Mucosa of rectum (tissue), 2 donors: ENCODE results near the gene DLGAP1.
"Not testable (repeated sequence)": the region's sequence is repeated elsewhere in the genome, so short reads cannot be mapped to it uniquely, and the experiment has no call there.

Experiments used
- H3K27ac ChIP-seq, 2 donors: one replicate each; pipeline ENCODE4 v1.7.0; 2013; ENCODE audit warnings: inconsistent platforms in 2 of 2, low read depth in 2 of 2, low read length in 2 of 2
- H3K27me3 ChIP-seq, 2 donors: one replicate each; pipeline ENCODE4 v1.7.0; 2013; ENCODE audit warnings: low read length in 2 of 2; ENCODE audit not compliant: control insufficient read depth in 2 of 2, insufficient read depth in 2 of 2
- H3K36me3 ChIP-seq, 2 donors: one replicate each; pipeline ENCODE4 v1.7.0; 2013; ENCODE audit warnings: low read length in 2 of 2; ENCODE audit not compliant: control insufficient read depth in 2 of 2, insufficient read depth in 2 of 2
- H3K4me1 ChIP-seq, 2 donors: one replicate each; pipeline ENCODE4 v1.7.0; 2013; ENCODE audit warnings: low read length in 2 of 2, mild to moderate bottlenecking in 1 of 2; ENCODE audit not compliant: control insufficient read depth in 2 of 2, insufficient read depth in 2 of 2
- H3K4me3 ChIP-seq, 2 donors: one replicate each; pipeline ENCODE4 v1.7.0; 2013; ENCODE audit warnings: low read length in 2 of 2
- H3K9ac ChIP-seq, 2 donors: one replicate each; pipeline ENCODE4 v1.7.0; 2013; ENCODE audit warnings: low read length in 2 of 2, low read depth in 1 of 2, mild to moderate bottlenecking in 1 of 2
- H3K9me3 ChIP-seq, 2 donors: one replicate each; pipeline ENCODE4 v1.7.0; 2013; ENCODE audit warnings: low read length in 2 of 2; ENCODE audit not compliant: control insufficient read depth in 2 of 2
- donor health status: healthy.
- donor health status: Normal muscosa, but diverticular disease.

DLGAP1 gene

GRCh38 chr18:3604498-3605408, 850.4 kb downstream of the DLGAP1 start:
- Histone ChIP-seq H3K9me3 (no peaks in the 10 kb centered on the region), H3K27me3 (no peaks in the 10 kb centered on the region), H3K4me3 (peak overlapping the region; percentile 69 to 72), H3K36me3 (no peaks in the 10 kb centered on the region), H3K4me1 (peaks cover 28 to 43% of the 10 kb centered on the region in 2 donors), H3K27ac (peak overlapping the region; percentile 92 to 96), H3K9ac (peak overlapping the region; percentile 73 to 74)

GRCh38 chr18:3604235-3604497, 850.9 kb downstream of the DLGAP1 start:
- H3K36me3 ChIP-seq, result no peaks in the 10 kb centered on the region
- no peaks in the 10 kb centered on the region for H3K9me3 ChIP-seq
- peak overlapping the region; percentile 73 to 74 for H3K9ac ChIP-seq
- peaks cover 28 to 43% of the 10 kb centered on the region in 2 donors for H3K4me1 ChIP-seq
- peak overlapping the region; percentile 69 to 72 for H3K4me3 ChIP-seq
- H3K27me3 ChIP-seq, result no peaks in the 10 kb centered on the region
- peak overlapping the region; percentile 92 to 96 for H3K27ac ChIP-seq

- H3K4me3 ChIP-seq, result peak overlapping the region; percentile 69 to 72
- H3K27ac ChIP-seq, result peak overlapping the region; percentile 92 to 96
- peak overlapping the region; percentile 73 to 74 for H3K9ac ChIP-seq
- H3K9me3 ChIP-seq, result no peaks in the 10 kb centered on the region
- H3K36me3 ChIP-seq, result no peaks in the 10 kb centered on the region
- H3K27me3 ChIP-seq, result no peaks in the 10 kb centered on the region
- H3K4me1 ChIP-seq, result peaks cover 28 to 43% of the 10 kb centered on the region in 2 donors
These were observed 851.5 kb downstream of the DLGAP1 start for GRCh38 chr18:3603421-3604234.

- not testable (repeated sequence) for H3K27me3 ChIP-seq, H3K36me3 ChIP-seq, H3K9ac ChIP-seq, H3K4me3 ChIP-seq, H3K9me3 ChIP-seq, H3K27ac ChIP-seq
- H3K4me1 ChIP-seq, result peaks cover 33 to 49% of the 10 kb centered on the region in 2 donors
These were observed 853.9 kb downstream of the DLGAP1 start for GRCh38 chr18:3601106-3601755.

GRCh38 chr18:3599861-3600260, 855.2 kb downstream of the DLGAP1 start:
- Histone ChIP-seq H3K27ac (no peak overlapping the region), H3K4me3 (no peak overlapping the region), H3K9ac (no peak overlapping the region), H3K36me3 (peaks cover 0 to 3% of the 10 kb centered on the region in 2 donors), H3K4me1 (peaks cover 43 to 50% of the 10 kb centered on the region in 2 donors), H3K9me3 (no peaks in the 10 kb centered on the region), H3K27me3 (no peaks in the 10 kb centered on the region)

GRCh38 chr18:3599195-3599594, 855.9 kb downstream of the DLGAP1 start:
- no peak overlapping the region for H3K27ac ChIP-seq
- no peaks in the 10 kb centered on the region for H3K27me3 ChIP-seq
- no peak overlapping the region for H3K4me3 ChIP-seq
- no peak overlapping the region for H3K9ac ChIP-seq
- H3K36me3 ChIP-seq, result peaks cover 0 to 3% of the 10 kb centered on the region in 2 donors
- H3K9me3 ChIP-seq, result no peaks in the 10 kb centered on the region
- H3K4me1 ChIP-seq, result peaks cover 42 to 49% of the 10 kb centered on the region in 2 donors

GRCh38 chr18:3598581-3598980, 856.5 kb downstream of the DLGAP1 start:
- no peak overlapping the region for H3K4me3 ChIP-seq
- H3K27me3 ChIP-seq, result no peaks in the 10 kb centered on the region
- H3K27ac ChIP-seq, result no peak overlapping the region
- H3K4me1 ChIP-seq, result peaks cover 37 to 44% of the 10 kb centered on the region in 2 donors
- no peaks in the 10 kb centered on the region for H3K9me3 ChIP-seq
- H3K36me3 ChIP-seq, result peaks cover 0 to 3% of the 10 kb centered on the region in 2 donors
- no peak overlapping the region for H3K9ac ChIP-seq

GRCh38 chr18:3597409-3598357, 857.4 kb downstream of the DLGAP1 start:
- Histone ChIP-seq H3K9ac (peak overlapping the region in 1 of 2 donors; percentile 74), H3K36me3 (peaks cover 0 to 3% of the 10 kb centered on the region in 2 donors), H3K4me3 (peak overlapping the region in 1 of 2 donors; percentile 15), H3K27ac (peak overlapping the region; percentile 95 to 98), H3K27me3 (no peaks in the 10 kb centered on the region), H3K4me1 (peaks cover 35 to 43% of the 10 kb centered on the region in 2 donors), H3K9me3 (no peaks in the 10 kb centered on the region)

- H3K27me3 ChIP-seq, result no peaks in the 10 kb centered on the region
- peaks cover 33 to 40% of the 10 kb centered on the region in 2 donors for H3K4me1 ChIP-seq
- H3K27ac ChIP-seq, result peak overlapping the region; percentile 95 to 98
- peaks cover 0 to 3% of the 10 kb centered on the region in 2 donors for H3K36me3 ChIP-seq
- peak overlapping the region; percentile 31 to 81 for H3K4me3 ChIP-seq
- H3K9ac ChIP-seq, result peak overlapping the region; percentile 74 to 85
- H3K9me3 ChIP-seq, result no peaks in the 10 kb centered on the region
These were observed 858.3 kb downstream of the DLGAP1 start for GRCh38 chr18:3596637-3597384.
